Heart left ventricle (tissue), 13 donors: Measurements from ENCODE around the gene POLR2B.

Experiments used
- CTCF ChIP-seq, 12 donors: fragments of 200-600 bp; sonication (generic) in 4 of 12; IDR thresholded peaks; one replicate each; pipeline versions ENCODE4 v1.5.0 to v1.8.0; 2018 to 2022; ENCODE audit warnings: antibody characterized with exemption in 12 of 12, mild to moderate bottlenecking in 5 of 12
- POLR2A ChIP-seq, 2 donors: fragments of 450-650 bp; IDR thresholded peaks; one replicate each; pipeline ENCODE4 v1.6.1; 2017; ENCODE audit warnings: antibody characterized with exemption in 2 of 2, mild to moderate bottlenecking in 2 of 2, moderate library complexity in 2 of 2
- donor health status: ischemic (EF 13 %, LVEDD 7.1; RV severe dilation, severe dysfunction).
- donor health status: DM: no; HTN: yes; CAD: no.
- donor health status: DM: no; HTN: no; CAD: no.
- donor health status: ischemic (EF 25% LVEDD 6.9; RV normal size, moderate dysfunction).
- donor health status: ischemic (EF 25% LVEDD 5.7; RV mildly dilated, moderate dysfunction).
- donor health status: ischemic (EF 35%, LVEDD 5.7; RV mildly dilated, moderate dysfunction).
- donor health status: nonischemic (EF 11% LVEDD 7.7; RV severe dilation, severe dysfunction).
- donor health status: DM: yes; HTN: yes; CAD: no.
- donor health status: PGD.
- donor health status: ischemic (EF 29% LVEDD 5.4; RV normal size, mild dysfunction).
- donor health status: nonischemic (EF 23%, LVEDD 6.1; RV moderate dilation, normal function).

GRCh38 chr4:57076646-57077045 lies 98.0 kb downstream of the POLR2B start:
- TF ChIP-seq CTCF (IDR thresholded peaks at IDR 0.05) (no peak), POLR2A (IDR thresholded peaks at IDR 0.05) (no peak)
